ENCODE measurements around the gene PRKN. TPM values are rescaled to one million over a fixed set of nuclear protein-coding genes. Genes with fewer than 3 reads are reported as not detected.

PRKN gene
- total RNA-seq, 1 experiment from 2014 or later: 1.2 TPM

DNA sequence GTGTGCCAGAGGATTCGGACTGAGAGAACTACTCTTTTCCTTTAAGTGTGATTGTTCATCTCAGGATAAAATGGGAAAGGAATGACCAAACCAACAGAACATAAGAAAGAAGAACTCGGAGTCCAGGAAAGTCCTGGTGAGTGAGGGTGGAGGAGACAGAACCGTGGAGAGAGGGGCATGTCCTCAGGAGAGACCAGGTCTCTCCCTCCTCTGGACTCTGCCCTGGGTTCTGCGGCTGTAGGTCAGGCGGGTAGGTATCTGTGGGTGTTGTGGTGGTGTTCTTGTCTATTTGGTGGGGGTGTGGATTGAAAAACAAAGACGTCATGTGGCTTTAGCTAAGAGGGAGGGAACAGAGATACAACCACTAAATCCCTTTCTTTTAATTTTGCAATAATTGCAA lies 1424.6 kb downstream of the PRKN start:
- Histone ChIP-seq H3K9me3 (ENCODE audit: low read depth, low read length, poor library complexity, severe bottlenecking) (no peaks in the 10 kb centered on the region), H3K36me3 (ENCODE audit: insufficient read depth, low read length, poor library complexity, severe bottlenecking) (no peaks in the 10 kb centered on the region), H3K4me3 (ENCODE audit: low read depth, low read length, poor library complexity, severe bottlenecking) (no peak overlapping the region), H3K27ac (ENCODE audit: low read depth, low read length, poor library complexity, severe bottlenecking) (no peak overlapping the region), H3K27me3 (replicated peaks; ENCODE audit: insufficient read depth, low read depth, low read length, poor library complexity) (no peaks in the 10 kb centered on the region), H3K4me1 (ENCODE audit: insufficient read depth, low read length, poor library complexity, severe bottlenecking) (no peaks in the 10 kb centered on the region)
- CTCF ChIA-PET: no interaction called here
- no peak for DNase-seq (ENCODE audit: low spot score)
- no TSS peak for BruUV-seq (replicated peaks)
- no peak for TF ChIP-seq EZH2 (IDR thresholded peaks at IDR 0.05; ENCODE audit: borderline replicate concordance, low read depth, low read length, poor library complexity, severe bottlenecking)
- TF ChIP-seq, protein P1, sequence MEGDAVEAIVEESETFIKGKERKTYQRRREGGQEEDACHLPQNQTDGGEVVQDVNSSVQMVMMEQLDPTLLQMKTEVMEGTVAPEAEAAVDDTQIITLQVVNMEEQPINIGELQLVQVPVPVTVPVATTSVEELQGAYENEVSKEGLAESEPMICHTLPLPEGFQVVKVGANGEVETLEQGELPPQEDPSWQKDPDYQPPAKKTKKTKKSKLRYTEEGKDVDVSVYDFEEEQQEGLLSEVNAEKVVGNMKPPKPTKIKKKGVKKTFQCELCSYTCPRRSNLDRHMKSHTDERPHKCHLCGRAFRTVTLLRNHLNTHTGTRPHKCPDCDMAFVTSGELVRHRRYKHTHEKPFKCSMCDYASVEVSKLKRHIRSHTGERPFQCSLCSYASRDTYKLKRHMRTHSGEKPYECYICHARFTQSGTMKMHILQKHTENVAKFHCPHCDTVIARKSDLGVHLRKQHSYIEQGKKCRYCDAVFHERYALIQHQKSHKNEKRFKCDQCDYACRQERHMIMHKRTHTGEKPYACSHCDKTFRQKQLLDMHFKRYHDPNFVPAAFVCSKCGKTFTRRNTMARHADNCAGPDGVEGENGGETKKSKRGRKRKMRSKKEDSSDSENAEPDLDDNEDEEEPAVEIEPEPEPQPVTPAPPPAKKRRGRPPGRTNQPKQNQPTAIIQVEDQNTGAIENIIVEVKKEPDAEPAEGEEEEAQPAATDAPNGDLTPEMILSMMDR (conservative IDR thresholded peaks at IDR 0.05; ENCODE audit: low read depth, low read length): no peak
- intact Hi-C loops (cut with micrococcal nuclease; ENCODE audit: unreplicated experiment): no loop called here
- POLR2A ChIA-PET (ENCODE audit: low non-redundant PET): no interaction called here

DNA sequence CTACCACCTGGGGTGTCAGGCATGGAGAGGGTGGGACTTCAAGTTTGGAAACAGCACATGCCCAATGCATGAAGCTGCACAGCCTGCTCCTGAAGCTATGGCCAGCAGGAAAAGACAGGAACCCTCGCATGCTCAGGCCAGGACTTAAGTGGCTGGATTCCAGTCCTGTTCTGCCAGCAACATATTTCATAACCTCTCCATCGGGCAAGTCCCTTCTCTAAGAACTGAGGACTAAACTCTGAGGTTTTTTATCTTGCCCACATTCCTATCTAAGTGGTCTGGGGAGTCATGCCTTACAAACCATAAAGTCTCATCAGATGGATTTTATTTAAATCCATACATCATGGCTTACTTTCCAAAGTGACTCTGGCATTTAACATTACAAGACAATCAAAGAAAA lies 1426.2 kb downstream of the PRKN start:
- ChIA-PET POLR2A (ENCODE audit: low non-redundant PET) (no interaction called here), CTCF (no interaction called here)
- Histone ChIP-seq H3K27me3 (replicated peaks; ENCODE audit: insufficient read depth, low read depth, low read length, poor library complexity) (no peaks in the 10 kb centered on the region), H3K4me1 (ENCODE audit: insufficient read depth, low read length, poor library complexity, severe bottlenecking) (no peaks in the 10 kb centered on the region), H3K4me3 (ENCODE audit: low read depth, low read length, poor library complexity, severe bottlenecking) (no peak overlapping the region), H3K36me3 (ENCODE audit: insufficient read depth, low read length, poor library complexity, severe bottlenecking) (no peaks in the 10 kb centered on the region), H3K9me3 (ENCODE audit: low read depth, low read length, poor library complexity, severe bottlenecking) (no peaks in the 10 kb centered on the region), H3K27ac (ENCODE audit: low read depth, low read length, poor library complexity, severe bottlenecking) (no peak overlapping the region)
- no peak for DNase-seq (ENCODE audit: low spot score)
- BruUV-seq (replicated peaks): no TSS peak
- no peak for TF ChIP-seq EZH2 (IDR thresholded peaks at IDR 0.05; ENCODE audit: borderline replicate concordance, low read depth, low read length, poor library complexity, severe bottlenecking)
- TF ChIP-seq, protein P1 (conservative IDR thresholded peaks at IDR 0.05; ENCODE audit: low read depth, low read length): no peak
- intact Hi-C loops (cut with micrococcal nuclease; ENCODE audit: unreplicated experiment): no loop called here

DNA sequence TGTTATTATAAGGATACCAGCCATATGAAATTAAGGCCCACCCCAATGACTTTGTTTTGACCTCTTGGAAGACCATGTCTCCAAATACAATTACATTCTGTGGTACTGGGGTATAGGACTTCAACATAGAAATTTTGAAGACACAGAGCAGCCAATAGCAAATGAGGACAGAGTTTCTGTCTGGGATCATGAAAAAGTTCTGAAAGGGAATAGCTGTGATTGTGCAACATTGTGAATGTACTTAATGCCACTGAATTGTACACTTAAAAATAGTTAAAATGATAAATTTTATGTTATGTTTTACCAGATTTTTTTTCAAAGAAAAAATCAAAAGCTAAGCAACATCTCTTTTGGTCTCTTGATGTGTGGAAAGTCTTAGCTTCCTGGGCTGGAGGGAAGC lies 1426.7 kb downstream of the PRKN start:
- no peak for DNase-seq (ENCODE audit: low spot score)
- H3K27ac ChIP-seq (ENCODE audit: low read depth, low read length, poor library complexity, severe bottlenecking): no peak overlapping the region
- intact Hi-C loops (cut with micrococcal nuclease; ENCODE audit: unreplicated experiment): no loop called here
- H3K36me3 ChIP-seq (ENCODE audit: insufficient read depth, low read length, poor library complexity, severe bottlenecking): no peaks in the 10 kb centered on the region
- no TSS peak for BruUV-seq (replicated peaks)
- TF ChIP-seq EZH2 (IDR thresholded peaks at IDR 0.05; ENCODE audit: borderline replicate concordance, low read depth, low read length, poor library complexity, severe bottlenecking): no peak
- TF ChIP-seq, protein P1 (conservative IDR thresholded peaks at IDR 0.05; ENCODE audit: low read depth, low read length): no peak
- ChIA-PET POLR2A (ENCODE audit: low non-redundant PET) (no interaction called here), CTCF (no interaction called here)
- no peaks in the 10 kb centered on the region for H3K27me3 ChIP-seq (replicated peaks; ENCODE audit: insufficient read depth, low read depth, low read length, poor library complexity)
- no peak overlapping the region for H3K4me3 ChIP-seq (ENCODE audit: low read depth, low read length, poor library complexity, severe bottlenecking)
- no peaks in the 10 kb centered on the region for H3K9me3 ChIP-seq (ENCODE audit: low read depth, low read length, poor library complexity, severe bottlenecking)
- no peaks in the 10 kb centered on the region for H3K4me1 ChIP-seq (ENCODE audit: insufficient read depth, low read length, poor library complexity, severe bottlenecking)

Measured in A673 (cell line).